Activated naive CD8-positive, alpha-beta T cell treated with anti-CD3 and anti-CD28 coated beads, Interleukin-2, amount 50 U/mL, for 24 hours (primary cell): ENCODE data around the gene CDHR1.

Experiments
- ATAC-seq: fragments of 150-1000 bp; cut with Tn5 transposase; one replicate; pipeline ENCODE4 v1.10.0; 2021
- DNase-seq: peaks from one replicate; pipeline ENCODE4 v3.0.0; 2021
- H3K27ac Mint-ChIP-seq: one replicate; pipeline ENCODE4 v1.8.0; 2021; ENCODE audit warnings: mild to moderate bottlenecking, mixed read lengths
- H3K27me3 Mint-ChIP-seq: one replicate; pipeline ENCODE4 v1.8.0; 2021; ENCODE audit warnings: mixed read lengths
- H3K36me3 Mint-ChIP-seq: one replicate; pipeline ENCODE4 v1.8.0; 2021; ENCODE audit warnings: low read depth, mixed read lengths
- H3K4me1 Mint-ChIP-seq: one replicate; pipeline ENCODE4 v1.8.0; 2021; ENCODE audit warnings: mixed read lengths
- H3K4me3 Mint-ChIP-seq: one replicate; pipeline ENCODE4 v1.8.0; 2021; ENCODE audit warnings: mild to moderate bottlenecking, moderate library complexity, mixed read lengths
- H3K9me3 Mint-ChIP-seq: one replicate; pipeline ENCODE4 v1.8.0; 2021; ENCODE audit warnings: mixed read lengths

CDHR1 gene

GRCh38 chr10:84200537-84201243 lies 6.4 kb downstream of the CDHR1 start:
- ATAC-seq (no peak), DNase-seq (no peak)
- Mint-ChIP-seq H3K27me3 (peaks cover 18% of the 10 kb centered on the region), H3K9me3 (no peaks in the 10 kb centered on the region), H3K4me1 (no peaks in the 10 kb centered on the region), H3K4me3 (no peak overlapping the region), H3K27ac (no peak overlapping the region), H3K36me3 (no peaks in the 10 kb centered on the region)

GRCh38 chr10:84201244-84201606 lies 6.9 kb downstream of the CDHR1 start:
- H3K9me3 Mint-ChIP-seq, result no peaks in the 10 kb centered on the region
- no peaks in the 10 kb centered on the region for H3K4me1 Mint-ChIP-seq
- H3K27me3 Mint-ChIP-seq, result peaks cover 12% of the 10 kb centered on the region
- no peak overlapping the region for H3K27ac Mint-ChIP-seq
- ATAC-seq, result no peak
- no peak overlapping the region for H3K4me3 Mint-ChIP-seq
- no peaks in the 10 kb centered on the region for H3K36me3 Mint-ChIP-seq
- DNase-seq, result no peak

- H3K9me3 Mint-ChIP-seq, result no peaks in the 10 kb centered on the region
- no peaks in the 10 kb centered on the region for H3K4me1 Mint-ChIP-seq
- no peak for ATAC-seq
- no peak for DNase-seq
- no peak overlapping the region for H3K27ac Mint-ChIP-seq
- peaks cover 8% of the 10 kb centered on the region for H3K27me3 Mint-ChIP-seq
- H3K4me3 Mint-ChIP-seq, result no peak overlapping the region
- no peaks in the 10 kb centered on the region for H3K36me3 Mint-ChIP-seq
Observed at GRCh38 chr10:84201682-84202081, 7.3 kb downstream of the CDHR1 start.

GRCh38 chr10:84202349-84202748 lies 8.0 kb downstream of the CDHR1 start:
- no peak overlapping the region for H3K4me3 Mint-ChIP-seq
- no peak for ATAC-seq
- no peaks in the 10 kb centered on the region for H3K4me1 Mint-ChIP-seq
- no peak for DNase-seq
- H3K27ac Mint-ChIP-seq, result no peak overlapping the region
- H3K9me3 Mint-ChIP-seq, result no peaks in the 10 kb centered on the region
- no peaks in the 10 kb centered on the region for H3K36me3 Mint-ChIP-seq
- peaks cover 11% of the 10 kb centered on the region for H3K27me3 Mint-ChIP-seq

- ATAC-seq (peak; percentile 20), DNase-seq (no peak)
- no peak overlapping the region for H3K4me3 Mint-ChIP-seq
- no peaks in the 10 kb centered on the region for H3K36me3 Mint-ChIP-seq
- H3K27ac Mint-ChIP-seq, result no peak overlapping the region
- H3K27me3 Mint-ChIP-seq, result peaks cover 5% of the 10 kb centered on the region
- no peaks in the 10 kb centered on the region for H3K9me3 Mint-ChIP-seq
- no peaks in the 10 kb centered on the region for H3K4me1 Mint-ChIP-seq
Observed at GRCh38 chr10:84204122-84204521, 9.8 kb downstream of the CDHR1 start.

GRCh38 chr10:84204610-84205009 lies 10.3 kb downstream of the CDHR1 start:
- no peak overlapping the region for H3K4me3 Mint-ChIP-seq
- H3K4me1 Mint-ChIP-seq, result no peaks in the 10 kb centered on the region
- H3K27me3 Mint-ChIP-seq, result peaks cover 5% of the 10 kb centered on the region
- ATAC-seq (no peak), DNase-seq (no peak)
- no peak overlapping the region for H3K27ac Mint-ChIP-seq
- no peaks in the 10 kb centered on the region for H3K36me3 Mint-ChIP-seq
- no peaks in the 10 kb centered on the region for H3K9me3 Mint-ChIP-seq

- Mint-ChIP-seq H3K9me3 (no peaks in the 10 kb centered on the region), H3K36me3 (no peaks in the 10 kb centered on the region), H3K4me3 (no peak overlapping the region), H3K27ac (no peak overlapping the region), H3K27me3 (peaks cover 5% of the 10 kb centered on the region), H3K4me1 (no peaks in the 10 kb centered on the region)
- ATAC-seq, result peak; percentile 79
- peak; percentile 77 for DNase-seq
Observed at GRCh38 chr10:84205049-84205852, 10.9 kb downstream of the CDHR1 start.

- Mint-ChIP-seq H3K36me3 (no peaks in the 10 kb centered on the region), H3K4me3 (no peak overlapping the region), H3K9me3 (no peaks in the 10 kb centered on the region), H3K27ac (no peak overlapping the region), H3K4me1 (no peaks in the 10 kb centered on the region), H3K27me3 (peaks cover 5% of the 10 kb centered on the region)
- ATAC-seq (no peak), DNase-seq (no peak)
Observed at GRCh38 chr10:84205853-84206525, 11.7 kb downstream of the CDHR1 start.

GRCh38 chr10:84208023-84208422 lies 13.7 kb downstream of the CDHR1 start:
- no peak for DNase-seq
- ATAC-seq, result no peak
- Mint-ChIP-seq H3K4me3 (no peak overlapping the region), H3K27me3 (peaks cover 5% of the 10 kb centered on the region), H3K36me3 (no peaks in the 10 kb centered on the region), H3K4me1 (no peaks in the 10 kb centered on the region), H3K27ac (no peak overlapping the region), H3K9me3 (no peaks in the 10 kb centered on the region)

- no peak overlapping the region for H3K27ac Mint-ChIP-seq
- peaks cover 5% of the 10 kb centered on the region for H3K27me3 Mint-ChIP-seq
- no peaks in the 10 kb centered on the region for H3K9me3 Mint-ChIP-seq
- H3K36me3 Mint-ChIP-seq, result no peaks in the 10 kb centered on the region
- no peak overlapping the region for H3K4me3 Mint-ChIP-seq
- ATAC-seq, result no peak
- DNase-seq, result no peak
- H3K4me1 Mint-ChIP-seq, result no peaks in the 10 kb centered on the region
Observed at GRCh38 chr10:84211566-84211965, 17.2 kb downstream of the CDHR1 start.

- Mint-ChIP-seq H3K36me3 (no peaks in the 10 kb centered on the region), H3K4me3 (no peak overlapping the region), H3K9me3 (no peaks in the 10 kb centered on the region), H3K27me3 (peaks cover 3% of the 10 kb centered on the region), H3K4me1 (no peaks in the 10 kb centered on the region), H3K27ac (no peak overlapping the region)
- DNase-seq, result no peak
- ATAC-seq, result no peak
Observed at GRCh38 chr10:84212014-84212413, 17.7 kb downstream of the CDHR1 start.

- H3K4me3 Mint-ChIP-seq, result no peak overlapping the region
- H3K36me3 Mint-ChIP-seq, result no peaks in the 10 kb centered on the region
- H3K9me3 Mint-ChIP-seq, result no peaks in the 10 kb centered on the region
- no peak overlapping the region for H3K27ac Mint-ChIP-seq
- no peaks in the 10 kb centered on the region for H3K27me3 Mint-ChIP-seq
- no peak for ATAC-seq
- DNase-seq, result no peak
- H3K4me1 Mint-ChIP-seq, result no peaks in the 10 kb centered on the region
Observed at GRCh38 chr10:84213076-84213475, 18.7 kb downstream of the CDHR1 start.

GRCh38 chr10:84214046-84214572 lies 19.8 kb downstream of the CDHR1 start:
- Mint-ChIP-seq H3K4me3 (no peak overlapping the region), H3K4me1 (no peaks in the 10 kb centered on the region), H3K27ac (no peak overlapping the region), H3K9me3 (peaks cover under 1% of the 10 kb centered on the region), H3K27me3 (no peaks in the 10 kb centered on the region), H3K36me3 (no peaks in the 10 kb centered on the region)
- peak; percentile 22 for ATAC-seq
- DNase-seq, result no peak

GRCh38 chr10:84214612-84215235 lies 20.4 kb downstream of the CDHR1 start:
- H3K36me3 Mint-ChIP-seq, result no peaks in the 10 kb centered on the region
- no peak overlapping the region for H3K27ac Mint-ChIP-seq
- peak; percentile 45 for ATAC-seq
- no peaks in the 10 kb centered on the region for H3K4me1 Mint-ChIP-seq
- H3K4me3 Mint-ChIP-seq, result no peak overlapping the region
- H3K9me3 Mint-ChIP-seq, result peaks cover 7% of the 10 kb centered on the region
- peak; percentile 43 for DNase-seq
- no peaks in the 10 kb centered on the region for H3K27me3 Mint-ChIP-seq
